Mesendoderm (in vitro differentiated cells): ENCODE measurements around the gene BACH1. TPM values are rescaled to one million over a fixed set of nuclear protein-coding genes. Genes with fewer than 3 reads are reported as not detected.
"Not testable (repeated sequence)": the region's sequence is repeated elsewhere in the genome, so short reads cannot be mapped to it uniquely, and the experiment has no call there.

Source experiments
- DNase-seq: peaks from one replicate; pipeline ENCODE4 v3.0.0; 2013
- H2AK5ac ChIP-seq: 2 replicates; pipeline ENCODE4 v1.6.1; 2013; ENCODE audit warnings: low read length, inconsistent platforms
- H2BK120ac ChIP-seq: 2 replicates; pipeline ENCODE4 v1.6.1; 2013; ENCODE audit warnings: low read depth, mild to moderate bottlenecking, low read length, moderate library complexity, mixed read lengths
- H2BK15ac ChIP-seq: replicated peaks from 2 replicates; pipeline ENCODE4 v1.6.1; 2013; ENCODE audit warnings: low read depth, mild to moderate bottlenecking, moderate library complexity
- H2BK5ac ChIP-seq: 2 replicates; pipeline ENCODE4 v1.6.1; 2013; ENCODE audit warnings: low read length, inconsistent platforms
- H3K18ac ChIP-seq: 2 replicates; pipeline ENCODE4 v1.6.1; 2013; ENCODE audit warnings: mild to moderate bottlenecking, low read length, mixed read lengths
- H3K23ac ChIP-seq: one replicate; pipeline ENCODE4 v1.6.1; 2013; ENCODE audit warnings: low read length
- H3K27ac ChIP-seq: 2 replicates; pipeline ENCODE4 v1.5.1; 2013; ENCODE audit warnings: low read depth, mild to moderate bottlenecking, inconsistent platforms, low read length, moderate library complexity
- H3K27me3 ChIP-seq: 2 replicates; pipeline ENCODE4 v1.6.1; 2013; ENCODE audit warnings: low read length, control low read depth, mild to moderate bottlenecking, inconsistent platforms; ENCODE audit not compliant: insufficient read depth, poor library complexity
- H3K36me3 ChIP-seq: 2 replicates; pipeline ENCODE4 v1.6.1; 2013; ENCODE audit warnings: low read length, inconsistent platforms; ENCODE audit not compliant: control insufficient read depth, insufficient read depth
- H3K4ac ChIP-seq: one replicate; pipeline ENCODE4 v1.6.1; 2013; ENCODE audit warnings: low read depth, mild to moderate bottlenecking, low read length, moderate library complexity
- H3K4me1 ChIP-seq: 2 replicates; pipeline ENCODE4 v1.6.1; 2013; ENCODE audit warnings: low read depth, low read length, inconsistent platforms; ENCODE audit not compliant: control insufficient read depth
- H3K4me2 ChIP-seq: 2 replicates; pipeline ENCODE4 v1.6.1; 2013; ENCODE audit warnings: low read length
- H3K4me3 ChIP-seq: 2 replicates; pipeline ENCODE4 v1.5.1; 2013; ENCODE audit warnings: mild to moderate bottlenecking, low read length
- H3K56ac ChIP-seq: one replicate; pipeline ENCODE4 v1.6.1; 2013; ENCODE audit warnings: low read length
- H3K79me1 ChIP-seq: 2 replicates; pipeline ENCODE4 v1.6.1; 2013; ENCODE audit warnings: low read length, inconsistent platforms
- H3K79me2 ChIP-seq: 2 replicates; pipeline ENCODE4 v1.6.1; 2013; ENCODE audit warnings: mild to moderate bottlenecking, low read length; ENCODE audit not compliant: control insufficient read depth, insufficient read depth
- H3K9ac ChIP-seq: 2 replicates; pipeline ENCODE4 v1.6.1; 2013; ENCODE audit warnings: low read length, inconsistent platforms
- H4K5ac ChIP-seq: one replicate; pipeline ENCODE4 v1.6.1; 2013; ENCODE audit warnings: low read length
- H4K8ac ChIP-seq: one replicate; pipeline ENCODE4 v1.6.1; 2013; ENCODE audit warnings: low read depth, mild to moderate bottlenecking, control low read depth, low read length, moderate library complexity
- WGBS: extraction: QIAGEN DNeasy Blood & Tissue Kit; methylation state at CpG from one replicate; pipeline ENCODE4 v1.1.7; 2013; ENCODE audit warnings: low lambda C conversion rate, missing lambda C conversion rate; ENCODE audit not compliant: insufficient coverage; ENCODE audit errors: extremely low coverage; 5-methylcytosine and 5-hydroxymethylcytosine counted together
- polyA plus RNA-seq, 2 experiments: library from polyadenylated mRNA; stranded (reverse); fragments of 200-250 nt; gene quantifications; one replicate each; pipeline ENCODE4 v1.2.3, GENCODE V29; 2013

BACH1 gene
- 25.9 TPM for polyA plus RNA-seq (2013, experiment 1 of 2)
- polyA plus RNA-seq (2013, experiment 2 of 2) = 25.8 TPM

DNA sequence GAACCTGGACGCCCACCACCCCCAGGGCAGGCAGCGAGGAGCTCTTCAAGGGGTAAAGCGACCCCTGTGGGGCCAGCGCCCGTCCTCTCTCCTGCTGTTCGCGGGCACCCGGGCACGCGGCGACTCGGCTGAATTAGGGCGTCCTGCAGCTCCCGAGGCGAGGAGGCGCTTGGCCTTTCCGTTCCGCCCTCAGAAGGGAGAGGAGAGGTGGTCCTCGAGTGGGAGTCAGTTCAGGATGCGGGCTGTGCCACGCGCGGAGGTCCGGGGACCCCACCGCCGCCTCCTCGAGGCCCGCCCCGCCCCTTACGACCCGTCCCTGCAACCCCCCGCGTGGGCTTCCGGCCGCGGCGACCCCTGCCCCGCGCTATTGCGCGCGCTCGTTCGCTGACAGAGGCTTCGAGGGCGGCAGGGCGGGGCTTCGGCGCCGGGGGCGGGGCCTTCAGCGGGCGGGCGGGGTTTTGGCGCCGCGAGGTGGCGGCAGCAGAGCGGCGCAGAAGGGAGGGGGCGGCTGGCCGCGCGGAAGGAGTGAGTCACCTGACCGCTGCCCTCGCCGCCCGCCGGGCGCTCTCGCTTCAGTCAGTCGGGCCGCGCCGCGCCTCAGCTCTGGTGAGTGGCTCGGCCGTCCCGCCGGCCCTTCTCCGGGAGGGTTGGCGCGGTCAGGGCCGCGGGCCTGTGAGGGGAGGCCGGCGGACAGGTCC, at the start of gene BACH1:
TSS of gene BACH1 (plus strand) at position 575 of the 698 bp plus-strand sequence. CDS start 22,359 bp downstream, outside the sequence.
- no CpG with 5 or more reads among the region's 87 CpGs for WGBS
- H4K5ac ChIP-seq = no peak within 1 kb of the TSS
- H2AK5ac ChIP-seq = peak within 1 kb of the TSS; percentile 29
- peak within 1 kb of the TSS; percentile 15 for H2BK15ac ChIP-seq
- H3K56ac ChIP-seq = peak within 1 kb of the TSS; percentile 98
- peak within 1 kb of the TSS; percentile 87 for H3K23ac ChIP-seq
- no peak within 1 kb of the TSS for H2BK120ac ChIP-seq
- H4K8ac ChIP-seq = no peak within 1 kb of the TSS
- H3K18ac ChIP-seq = peak within 1 kb of the TSS; percentile 97
- H3K79me2 ChIP-seq = peaks cover 37% of the 10 kb centered on the region
- H3K4me1 ChIP-seq = peaks cover 12% of the 10 kb centered on the region
- H3K4me2 ChIP-seq = peak within 1 kb of the TSS; percentile 99
- H3K79me1 ChIP-seq = peaks cover 18% of the 10 kb centered on the region
- peak within 1 kb of the TSS; percentile 87 for H3K4me3 ChIP-seq
- no peak within 1 kb of the TSS for H2BK5ac ChIP-seq
- no peaks in the 10 kb centered on the region for H3K36me3 ChIP-seq
- DNase-seq = peak; percentile 94
- H3K27ac ChIP-seq = peak within 1 kb of the TSS; percentile 34
- peak within 1 kb of the TSS; percentile 60 for H3K4ac ChIP-seq
- H3K9ac ChIP-seq = peak within 1 kb of the TSS; percentile 75
- no peaks in the 10 kb centered on the region for H3K27me3 ChIP-seq

DNA sequence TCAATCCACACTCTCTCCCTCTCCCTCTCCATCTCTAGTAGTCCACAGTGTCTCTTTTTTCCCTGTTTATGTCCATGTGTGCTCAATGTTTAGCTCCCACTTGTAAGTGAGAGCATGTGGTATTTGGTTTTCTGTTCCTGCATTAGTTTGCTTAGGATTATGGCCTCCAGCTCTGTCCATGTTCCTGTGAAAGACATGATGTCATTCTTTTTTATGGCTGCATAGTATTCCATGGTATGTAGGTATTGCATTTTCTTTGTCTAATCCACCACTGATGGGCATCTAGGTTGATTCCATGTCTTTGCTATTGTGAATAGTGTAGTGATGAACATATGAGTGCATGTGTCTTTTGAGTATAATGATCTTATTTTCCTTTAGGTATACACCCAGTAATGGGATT, 49.4 kb upstream of the BACH1 start:
- not testable (repeated sequence) for H3K4me3 ChIP-seq, H3K4me1 ChIP-seq, H3K27ac ChIP-seq, H2BK120ac ChIP-seq, H3K4me2 ChIP-seq, H3K9ac ChIP-seq, H2BK5ac ChIP-seq, H3K36me3 ChIP-seq, H2AK5ac ChIP-seq, H3K79me2 ChIP-seq, H4K8ac ChIP-seq, H3K27me3 ChIP-seq, H3K79me1 ChIP-seq, H4K5ac ChIP-seq, H3K23ac ChIP-seq, H2BK15ac ChIP-seq, H3K18ac ChIP-seq, H3K4ac ChIP-seq, DNase-seq, H3K56ac ChIP-seq

DNA sequence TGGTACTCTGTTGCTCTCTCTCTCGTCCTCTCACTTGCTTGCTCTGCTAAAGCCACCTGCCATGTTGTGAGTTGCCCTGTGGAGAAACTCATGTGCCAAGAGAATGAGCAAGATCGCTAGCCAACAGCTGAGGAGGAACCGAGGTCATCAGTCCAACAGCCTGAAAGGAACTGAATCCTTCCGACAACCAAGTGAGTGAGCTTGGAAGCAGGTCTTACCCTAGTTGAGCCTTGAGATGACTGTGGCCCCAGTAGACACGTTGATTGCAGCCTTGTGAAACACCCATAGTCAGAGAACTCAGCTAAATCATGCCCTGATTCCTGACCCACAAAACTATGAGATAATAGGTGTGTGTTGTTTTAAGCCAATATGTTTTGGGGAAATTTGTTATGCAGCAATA, 48.1 kb upstream of the BACH1 start:
- no peak overlapping the region for H3K56ac ChIP-seq

DNA sequence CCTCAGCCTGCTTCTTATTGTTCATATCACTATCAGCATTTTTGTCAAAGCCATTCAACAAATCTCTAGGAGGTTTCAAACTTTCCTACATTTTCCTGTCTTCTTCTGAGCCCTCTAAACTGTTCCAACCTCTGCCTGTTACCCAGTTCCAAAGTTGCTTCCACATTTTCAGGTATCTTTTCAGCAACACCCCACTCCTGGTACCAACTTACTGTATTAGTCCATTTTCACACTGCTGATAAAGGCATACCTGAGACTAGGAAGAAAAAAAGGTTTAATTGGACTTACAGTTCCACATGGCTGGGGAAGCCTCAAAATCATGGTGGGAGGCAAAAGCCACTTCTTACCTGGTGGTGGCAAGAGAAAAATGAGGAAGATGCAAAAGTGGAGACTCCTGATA, 44.9 kb upstream of the BACH1 start:
- DNase-seq, H3K9ac ChIP-seq, H3K79me2 ChIP-seq: not testable (repeated sequence)

More for the DNA sequence above, 48.1 kb upstream of the BACH1 start:
- Histone ChIP-seq H3K36me3 (no peaks in the 10 kb centered on the region), H3K4ac (no peak overlapping the region), H4K5ac (no peak overlapping the region), H3K23ac (no peak overlapping the region), H3K27ac (no peak overlapping the region), H3K4me3 (no peak overlapping the region), H3K4me1 (no peaks in the 10 kb centered on the region), H3K79me2 (no peaks in the 10 kb centered on the region), H3K18ac (no peak overlapping the region), H4K8ac (no peak overlapping the region), H2BK5ac (no peak overlapping the region), H3K79me1 (no peaks in the 10 kb centered on the region), H3K9ac (no peak overlapping the region), H2BK15ac (no peak overlapping the region), H3K4me2 (no peak overlapping the region), H2AK5ac (no peak overlapping the region), H3K27me3 (no peaks in the 10 kb centered on the region), H2BK120ac (no peak overlapping the region)
- no peak for DNase-seq
- WGBS = no CpG with 5 or more reads among the region's 5 CpGs

DNA sequence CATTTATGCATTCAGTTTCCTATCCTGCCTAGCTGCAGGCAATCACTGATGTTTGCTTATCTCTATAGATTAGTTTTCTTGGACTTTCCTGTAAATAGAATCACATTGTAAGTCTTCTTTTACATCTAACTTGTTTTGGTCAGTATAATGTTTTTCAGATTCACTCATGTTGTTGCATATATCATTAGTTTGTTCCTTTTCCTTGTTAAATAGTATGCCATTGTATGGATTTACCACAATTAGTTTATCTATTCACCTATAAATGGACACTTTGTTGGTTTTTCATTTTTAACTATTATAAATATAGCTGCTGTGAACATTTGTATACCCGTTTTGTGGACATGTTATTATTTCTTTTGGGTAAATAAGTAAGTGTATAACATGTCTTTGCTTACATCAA, 44.2 kb upstream of the BACH1 start:
- H3K4me3 ChIP-seq = no peak overlapping the region
- H2BK120ac ChIP-seq = no peak overlapping the region
- no peak overlapping the region for H3K27ac ChIP-seq
- H3K9ac ChIP-seq = no peak overlapping the region
- no peak overlapping the region for H3K4ac ChIP-seq
- H2AK5ac ChIP-seq = no peak overlapping the region
- H2BK15ac ChIP-seq = no peak overlapping the region
- no peaks in the 10 kb centered on the region for H3K4me1 ChIP-seq
- no peaks in the 10 kb centered on the region for H3K27me3 ChIP-seq
- H2BK5ac ChIP-seq = no peak overlapping the region
- no peaks in the 10 kb centered on the region for H3K36me3 ChIP-seq
- no peaks in the 10 kb centered on the region for H3K79me1 ChIP-seq
- no peak overlapping the region for H4K8ac ChIP-seq
- no peak overlapping the region for H3K18ac ChIP-seq
- H3K23ac ChIP-seq = no peak overlapping the region
- no peaks in the 10 kb centered on the region for H3K79me2 ChIP-seq
- no peak for DNase-seq
- no CpG with 5 or more reads among the region's 1 CpG for WGBS
- H3K4me2 ChIP-seq = no peak overlapping the region
- H3K56ac ChIP-seq = no peak overlapping the region
- H4K5ac ChIP-seq = no peak overlapping the region

More for the DNA sequence above, 44.9 kb upstream of the BACH1 start:
- H3K27me3 ChIP-seq, H3K27ac ChIP-seq, H4K5ac ChIP-seq, H3K18ac ChIP-seq, H3K4ac ChIP-seq, H2BK5ac ChIP-seq, H3K23ac ChIP-seq, H2AK5ac ChIP-seq, H2BK120ac ChIP-seq, H3K79me1 ChIP-seq, H2BK15ac ChIP-seq, H4K8ac ChIP-seq, H3K36me3 ChIP-seq, H3K4me1 ChIP-seq, H3K4me2 ChIP-seq, H3K56ac ChIP-seq, H3K4me3 ChIP-seq: not testable (repeated sequence)
